Non-pigmented ciliary epithelial cell (primary cell): ENCODE data around the gene SPTBN5.

Source experiments
- DNase-seq: peaks from one replicate; pipeline ENCODE4 v3.0.0-alpha.2; 2010; ENCODE audit warnings: low read depth

Gene SPTBN5

DNA sequence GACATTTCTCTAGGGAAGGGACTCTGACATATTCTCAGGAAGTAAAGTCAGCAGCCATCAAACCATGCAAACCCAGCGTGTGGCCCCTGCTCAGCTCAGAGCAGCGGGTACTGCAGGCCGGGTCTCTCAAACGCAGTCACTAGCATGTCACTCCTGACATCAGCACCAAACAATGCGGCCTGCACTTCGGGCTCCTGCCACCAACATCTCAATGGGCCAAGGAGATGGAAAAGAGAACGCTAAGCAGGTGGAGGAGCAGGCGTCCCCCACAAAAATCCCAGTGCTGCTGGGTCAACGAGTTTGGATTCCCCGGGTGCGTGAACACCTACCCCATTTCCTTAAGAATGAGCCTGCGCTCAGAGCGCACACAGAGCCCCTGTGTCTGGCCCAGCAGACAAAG, 9.9 kb upstream of the SPTBN5 start:
- DNase-seq, result no peak

DNA sequence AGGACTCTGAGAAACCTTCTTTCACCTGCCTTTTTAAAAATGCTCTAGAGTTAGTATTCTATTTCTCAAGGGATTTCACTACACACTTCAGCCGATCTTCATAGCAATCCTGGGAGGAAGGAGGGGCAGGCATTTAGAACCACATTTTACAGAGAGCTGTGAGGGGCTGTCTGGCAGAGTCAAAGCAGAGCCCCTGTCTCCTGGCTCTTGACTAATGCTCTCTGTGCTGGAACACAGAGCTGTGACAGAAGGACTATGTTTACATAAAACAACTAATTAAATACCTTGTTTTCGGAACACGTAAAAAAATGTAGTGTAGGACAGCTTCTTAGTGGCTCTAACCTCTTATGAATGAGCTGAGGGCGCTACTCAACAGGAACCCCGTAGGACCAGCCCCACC, 7.6 kb upstream of the SPTBN5 start:
- DNase-seq, result no peak

DNA sequence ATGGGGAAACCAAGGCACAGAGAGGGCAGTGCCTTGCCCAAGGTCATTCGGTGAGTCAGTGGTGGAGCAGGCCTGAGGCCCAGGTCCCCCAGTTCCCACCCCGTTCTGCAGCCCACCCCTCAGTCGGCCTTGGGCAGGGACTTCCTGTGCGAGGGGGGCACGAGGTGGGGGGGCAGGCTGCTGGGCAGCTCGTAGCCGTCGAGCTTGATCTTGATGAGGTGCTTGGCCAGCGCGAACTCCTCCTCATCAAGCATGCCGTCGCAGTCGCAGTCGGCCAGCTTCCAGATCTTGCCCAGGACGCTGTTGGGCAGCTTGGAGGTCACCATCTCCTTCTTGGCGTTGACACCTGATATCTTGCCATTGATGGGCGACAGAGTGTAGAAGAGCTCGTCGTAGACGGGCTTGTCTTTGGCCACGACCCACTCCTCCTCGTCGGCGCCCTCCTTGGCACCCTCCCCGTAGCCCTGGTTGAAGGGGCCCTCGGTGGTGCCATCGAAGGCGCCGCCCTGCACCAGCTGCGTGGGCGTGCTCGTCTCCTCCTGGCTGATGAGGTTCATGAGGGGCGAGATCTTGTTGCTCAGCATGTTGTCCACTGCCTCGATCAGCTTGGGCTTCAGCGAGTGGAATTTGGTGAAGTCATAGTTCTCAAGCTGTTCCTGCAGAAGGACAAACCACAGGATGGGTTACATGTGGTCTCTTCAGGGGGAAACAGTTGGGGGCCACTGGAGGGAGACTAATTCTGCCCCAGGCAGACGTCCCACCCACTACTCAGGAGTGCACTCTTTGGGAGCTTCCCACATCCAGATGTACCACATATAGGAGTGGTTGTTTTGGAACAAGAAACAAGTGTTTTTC, 6.9 kb upstream of the SPTBN5 start:
- DNase-seq, result no peak

DNA sequence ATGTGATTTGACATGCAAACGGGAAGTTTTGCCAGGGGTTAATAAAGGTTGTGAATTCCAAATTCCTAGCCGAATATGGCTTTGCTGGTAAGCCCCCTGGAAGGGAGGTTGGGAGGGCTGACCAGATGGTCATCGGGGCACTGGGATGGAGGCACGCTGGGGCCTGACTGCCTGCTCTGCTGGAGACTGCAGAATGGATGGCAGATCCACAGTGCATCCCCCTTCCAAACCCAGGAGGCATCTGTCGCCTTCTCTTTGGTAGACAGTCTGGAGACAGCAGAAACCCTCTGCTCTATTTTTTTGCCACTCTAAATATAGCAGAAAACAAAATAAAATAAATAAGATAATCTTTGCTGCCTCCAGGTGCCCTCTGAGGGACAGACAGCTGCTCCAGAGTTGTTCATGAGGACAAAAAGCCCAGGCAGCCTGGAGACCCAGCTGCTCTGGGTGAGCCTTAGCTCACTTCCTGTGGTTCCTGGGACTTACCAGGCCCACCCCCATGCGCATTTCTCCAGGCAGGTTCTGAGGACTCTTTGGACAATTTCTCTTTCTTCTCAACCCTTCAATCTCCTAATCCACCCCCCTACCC, 6.1 kb upstream of the SPTBN5 start:
- no peak for DNase-seq

DNA sequence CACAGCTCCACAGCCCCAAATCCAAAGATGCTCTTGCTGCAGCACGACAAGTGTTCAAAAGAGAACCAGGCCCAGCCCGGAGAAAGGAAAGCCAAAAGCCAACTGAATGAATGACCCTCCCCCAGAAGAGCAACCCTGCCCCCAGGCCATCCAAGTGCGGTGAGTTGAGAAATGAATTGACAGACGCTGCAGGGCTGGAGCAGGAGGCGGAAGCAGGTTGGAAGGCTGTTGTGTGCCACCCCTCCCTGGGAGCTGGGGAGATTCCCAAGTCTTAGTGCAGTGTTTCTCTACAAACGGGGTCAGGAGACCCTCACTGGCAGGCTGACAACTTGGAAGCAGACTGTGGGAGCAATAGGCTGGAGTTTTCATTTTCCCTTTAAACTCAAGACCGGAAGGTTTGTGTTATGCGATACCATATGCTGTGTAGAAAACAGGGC, 3.5 kb upstream of the SPTBN5 start:
- DNase-seq, result no peak

DNA sequence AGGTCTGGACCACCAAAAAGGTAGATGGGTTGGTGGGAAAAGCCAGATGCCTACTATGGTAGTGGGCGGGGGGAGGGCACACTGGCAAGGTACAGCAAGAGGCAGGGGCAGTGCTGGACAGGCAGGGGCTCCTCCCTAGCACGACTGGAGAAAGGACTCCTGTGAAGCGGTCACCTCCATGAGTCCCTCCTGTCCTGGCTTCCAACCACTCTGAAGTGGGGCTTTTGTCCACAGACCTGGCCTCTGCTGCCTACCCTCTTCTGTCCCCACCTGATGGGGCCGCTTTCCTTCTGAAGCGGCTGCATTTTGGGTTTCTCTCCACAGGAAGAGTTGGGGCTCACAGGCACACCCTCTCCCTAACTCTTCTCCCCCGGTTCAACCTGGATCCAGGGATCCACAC, 2.7 kb upstream of the SPTBN5 start:
- DNase-seq, result no peak

DNA sequence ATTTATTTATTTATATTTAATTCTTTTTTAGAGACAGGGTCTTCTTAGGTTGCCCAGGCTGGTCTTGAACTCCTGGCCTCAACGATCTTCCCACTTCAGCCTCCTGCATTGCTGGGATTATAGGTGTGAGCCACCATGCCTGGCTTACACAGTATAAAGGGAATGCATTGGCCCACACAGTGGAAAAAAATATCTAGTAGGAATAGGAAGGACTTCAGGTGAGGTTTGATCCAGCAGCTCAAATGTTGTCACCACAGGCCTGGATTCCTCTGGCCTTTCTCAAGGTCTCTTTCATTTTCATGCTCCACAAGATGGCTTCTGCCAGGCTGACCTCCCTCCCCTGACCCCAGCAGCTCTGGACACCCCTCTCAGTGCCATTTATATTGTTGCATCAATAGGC, 2.1 kb upstream of the SPTBN5 start:
- no peak for DNase-seq

DNA sequence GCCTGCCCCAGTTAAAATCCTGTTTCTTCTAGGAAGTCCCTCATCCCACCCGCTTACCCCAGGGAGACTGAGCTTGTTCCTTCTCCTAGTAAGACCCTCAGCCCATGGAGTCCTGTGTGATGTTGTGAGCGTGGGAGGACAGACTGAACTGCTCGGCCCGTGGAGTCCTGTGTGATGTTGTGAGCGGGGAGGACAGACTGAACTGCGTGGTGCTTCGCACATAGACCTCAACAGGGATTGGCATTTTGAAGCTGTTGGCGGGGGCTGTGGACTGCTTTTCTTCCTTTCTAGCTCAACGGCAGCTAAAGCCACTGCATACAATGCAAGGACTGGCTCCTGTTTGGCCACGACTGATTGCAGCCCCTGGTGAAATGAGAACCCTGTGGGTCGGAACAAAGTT, 1.6 kb upstream of the SPTBN5 start:
- DNase-seq, result no peak

DNA sequence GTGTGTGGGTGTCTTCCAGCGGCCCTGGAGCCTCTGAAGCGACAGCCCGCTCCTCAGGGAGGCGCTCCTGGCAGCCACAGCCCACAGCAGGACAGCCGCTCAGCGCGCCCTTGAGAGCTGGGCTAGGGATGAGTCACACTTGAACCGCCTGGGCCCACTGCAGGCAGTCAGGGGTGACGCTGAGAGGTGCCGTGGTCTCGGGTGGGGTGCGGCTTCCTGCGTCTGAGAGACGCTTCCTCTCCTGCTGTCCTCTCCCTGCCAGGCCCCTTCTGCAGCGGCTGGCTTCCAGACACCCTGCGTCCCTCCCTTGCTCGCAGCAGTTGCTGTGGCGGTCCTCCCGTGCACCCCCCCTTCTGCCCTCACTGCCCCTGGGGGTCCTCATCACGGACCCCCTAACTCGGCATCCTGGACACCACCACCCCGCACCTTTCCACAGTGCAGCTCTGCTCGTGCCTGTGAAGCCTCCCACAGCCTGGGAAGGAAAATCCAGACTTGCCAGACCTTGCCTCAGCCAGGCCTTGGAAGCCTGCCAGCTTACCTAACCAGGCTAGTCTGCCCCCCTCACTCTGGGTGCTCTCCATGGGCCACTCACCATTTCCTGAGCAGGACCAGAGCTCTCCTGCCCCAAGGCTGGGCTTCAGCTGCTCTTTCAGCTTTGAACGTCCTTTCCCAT, 1.1 kb upstream of the SPTBN5 start:
- peak; percentile 44 for DNase-seq

DNA sequence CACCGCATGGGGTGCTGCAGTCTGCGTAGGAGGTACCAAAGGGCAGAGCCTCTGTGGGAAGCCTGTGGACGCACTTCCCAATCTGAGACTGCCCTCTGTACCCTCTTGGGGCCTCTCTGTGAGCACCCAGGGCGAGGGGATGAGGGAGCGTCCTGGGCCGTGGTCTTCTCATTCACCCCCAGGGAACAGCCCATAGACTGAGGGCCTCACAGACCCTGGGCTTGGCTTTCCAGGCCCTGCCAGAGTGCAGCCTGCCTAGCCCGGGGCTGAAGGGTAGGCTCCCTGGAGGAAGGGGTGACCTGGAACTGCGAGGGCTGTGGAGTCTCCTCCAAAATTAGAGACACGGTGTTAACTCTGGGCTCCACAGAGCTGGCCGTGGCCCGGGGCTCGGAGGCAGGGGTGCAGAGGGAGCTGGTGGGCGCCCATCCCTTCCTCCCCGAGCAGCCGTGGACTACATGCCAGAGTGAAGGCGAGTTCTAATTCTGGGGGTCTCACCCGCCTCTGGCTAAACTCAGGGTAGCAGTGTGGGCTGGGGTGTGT, 468 bp upstream of the SPTBN5 start:
- DNase-seq, result no peak

DNA sequence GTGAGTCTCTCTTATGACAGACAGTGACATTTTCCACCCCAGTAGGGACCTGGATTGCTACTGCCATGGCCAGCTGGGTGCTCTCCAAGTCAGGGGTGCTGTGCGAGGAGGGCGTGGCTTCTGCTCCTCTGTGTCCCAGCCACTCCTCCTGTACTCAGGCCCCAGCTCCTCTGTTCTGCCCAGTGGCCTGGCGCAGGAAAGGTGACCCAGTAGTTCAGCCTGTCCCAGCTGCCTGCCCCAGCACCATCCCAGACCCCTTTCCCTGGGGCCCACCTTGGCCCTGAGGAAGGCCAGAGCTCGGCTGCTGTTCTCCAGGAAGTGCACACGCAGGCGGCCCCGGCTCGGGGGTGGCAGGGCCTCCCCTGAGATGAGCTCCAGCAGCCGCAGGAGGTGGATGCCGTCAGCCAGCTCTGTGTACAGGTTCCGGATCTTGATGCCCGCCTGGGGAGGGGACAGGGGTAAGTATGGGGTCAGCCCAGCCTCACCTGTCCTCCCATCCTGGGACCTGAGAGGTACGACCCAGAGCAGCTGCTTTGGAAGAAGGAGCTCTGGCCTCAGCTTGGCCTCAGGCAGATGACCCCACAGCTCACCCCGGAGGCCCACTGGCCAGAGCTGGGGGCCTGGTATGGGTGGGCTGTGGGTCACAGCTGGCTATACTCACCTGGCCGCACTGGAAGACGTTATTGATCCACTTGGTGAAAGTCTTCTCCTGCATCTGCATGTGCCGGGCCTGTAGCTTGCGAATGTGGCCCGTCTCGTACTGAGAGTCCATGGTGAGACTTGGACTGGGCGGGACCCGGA, 1.0 kb downstream of the SPTBN5 start:
- no peak for DNase-seq

DNA sequence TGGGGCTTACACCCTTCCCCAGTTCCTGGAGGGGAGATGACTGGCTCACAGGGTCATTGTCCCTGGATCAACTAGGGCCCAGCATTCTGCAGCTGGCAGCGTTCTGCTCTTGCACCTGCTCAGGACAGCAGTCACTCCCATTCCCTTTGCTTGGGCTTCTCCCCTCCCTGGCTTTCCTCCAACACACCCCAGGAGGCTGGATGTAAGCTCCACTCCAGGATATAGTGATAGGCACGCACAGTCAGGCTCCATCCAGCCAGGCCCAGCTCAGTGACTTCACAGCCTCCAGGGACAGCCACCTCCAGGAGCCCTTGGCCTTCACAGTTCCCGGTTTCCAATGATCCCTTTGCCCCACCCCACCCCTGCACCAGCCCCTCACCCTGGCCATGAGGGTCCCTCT, 1.9 kb downstream of the SPTBN5 start:
- no peak for DNase-seq

DNA sequence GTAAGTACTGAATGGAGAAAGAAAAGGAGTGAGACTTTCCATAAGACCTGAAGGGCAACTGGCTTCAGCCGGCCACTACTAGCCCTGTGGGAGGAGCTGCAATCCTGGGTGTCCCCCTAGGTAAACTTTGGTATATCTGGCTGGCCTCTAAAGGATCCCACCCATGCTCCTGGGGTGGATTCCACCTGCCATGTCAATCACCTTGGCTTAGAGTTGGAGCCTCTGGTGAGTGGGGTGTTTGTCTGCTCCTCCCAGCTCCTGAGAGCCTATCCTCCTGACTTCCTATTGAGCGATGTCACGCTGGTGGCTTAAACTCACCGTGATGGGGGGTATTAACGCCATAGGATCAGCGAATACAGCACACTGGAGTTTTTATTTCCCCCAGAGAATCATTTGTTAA, 2.6 kb downstream of the SPTBN5 start:
- no peak for DNase-seq

DNA sequence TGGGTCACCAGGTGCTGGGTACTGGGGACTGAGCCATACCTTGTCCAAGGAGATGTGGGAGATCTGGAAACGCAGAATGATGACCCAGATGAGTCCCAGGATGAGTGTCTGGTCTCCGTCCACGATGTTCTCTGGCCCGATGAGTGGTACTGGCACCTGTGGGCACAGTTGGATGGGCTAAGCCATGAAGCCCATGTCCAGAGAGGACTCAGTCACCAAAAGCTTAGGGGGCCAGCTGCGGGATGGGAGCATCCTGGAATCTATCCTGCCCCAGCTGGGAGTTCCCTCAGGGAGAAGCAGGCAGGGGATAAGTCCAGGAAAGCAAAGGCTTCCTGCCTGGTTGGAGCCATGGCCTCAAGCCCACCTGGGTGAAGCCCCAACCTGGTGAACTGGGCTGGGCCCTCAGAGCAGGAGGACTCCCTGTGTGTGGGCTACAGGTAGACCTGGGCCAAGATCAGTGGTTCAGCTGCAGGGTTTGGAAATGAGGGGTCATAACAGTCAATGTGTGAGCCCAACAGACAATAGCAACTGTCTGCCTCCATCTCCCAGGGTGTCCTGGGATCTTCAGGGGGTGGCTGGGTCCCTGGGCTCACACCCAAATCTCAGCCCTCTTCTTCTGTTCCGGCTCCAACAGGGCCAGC, 3.7 kb downstream of the SPTBN5 start:
- DNase-seq, result no peak

DNA sequence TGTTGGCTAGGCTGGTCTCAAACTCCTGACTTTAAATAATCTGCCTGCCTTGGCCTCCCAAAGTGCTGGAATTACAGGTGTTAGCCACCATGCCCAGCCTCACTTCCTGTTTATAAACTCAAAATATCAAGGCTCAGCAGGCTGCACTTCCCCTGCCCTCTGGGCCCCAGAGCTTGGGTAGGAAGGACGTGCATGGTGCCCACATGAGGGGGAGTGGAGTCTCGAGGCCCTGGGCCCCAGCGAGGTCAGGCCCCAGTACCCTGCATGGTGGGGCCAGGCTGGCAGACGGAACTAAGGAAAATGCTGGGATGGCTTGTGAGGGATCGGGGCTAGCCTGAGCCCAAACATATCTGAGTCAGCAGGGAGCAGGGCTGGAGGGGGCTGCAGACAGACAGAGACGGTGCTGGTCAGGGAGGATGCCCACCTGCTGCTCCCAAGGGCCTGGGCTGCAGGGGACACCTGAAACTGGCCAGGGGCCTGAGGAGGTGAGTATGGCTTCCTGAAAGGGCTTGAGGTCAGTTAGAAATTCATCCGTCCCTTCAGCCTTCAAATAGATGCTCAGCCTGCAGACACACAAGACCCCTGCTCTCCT, 5.1 kb downstream of the SPTBN5 start:
- DNase-seq, result no peak

DNA sequence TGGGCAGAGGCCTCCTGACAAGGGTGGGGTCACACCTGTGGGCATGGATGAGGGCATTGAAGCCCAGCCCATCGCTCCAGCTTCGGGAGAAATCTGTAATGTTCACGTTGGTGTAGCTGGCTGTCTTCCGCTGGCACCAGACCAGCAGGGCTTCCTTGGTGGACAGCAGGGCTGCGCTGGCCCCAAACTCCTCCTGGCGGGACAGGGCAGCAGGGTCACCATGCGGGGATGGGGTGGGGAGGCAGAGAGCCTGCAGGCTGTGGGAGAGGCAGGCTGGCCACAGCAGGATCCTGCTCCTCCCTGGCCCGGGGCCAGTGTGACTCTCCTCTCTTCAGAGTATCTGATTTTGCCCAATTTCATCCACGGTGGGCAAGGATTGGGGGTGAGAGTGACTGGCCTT, 6.0 kb downstream of the SPTBN5 start:
- DNase-seq, result no peak

DNA sequence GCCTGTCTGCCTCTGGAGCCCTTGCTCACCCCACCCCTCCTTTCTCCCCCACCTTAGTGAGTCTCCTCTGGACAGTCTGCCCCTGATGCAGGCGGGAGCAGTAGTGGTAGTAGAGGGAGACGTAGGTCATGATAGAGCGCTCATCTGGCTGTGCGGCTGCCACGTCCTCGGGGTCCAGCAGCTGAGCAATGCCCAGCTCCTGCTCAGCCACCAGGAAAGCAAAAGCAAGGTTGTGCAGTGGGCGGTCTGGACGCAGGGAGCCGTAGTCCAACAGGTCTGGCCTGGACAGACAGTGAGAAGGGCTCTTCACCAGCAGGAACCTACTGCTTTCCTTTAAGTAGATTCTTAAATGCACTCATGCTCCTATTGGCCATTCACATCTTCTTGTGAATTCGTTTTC, 6.7 kb downstream of the SPTBN5 start:
- DNase-seq, result no peak

DNA sequence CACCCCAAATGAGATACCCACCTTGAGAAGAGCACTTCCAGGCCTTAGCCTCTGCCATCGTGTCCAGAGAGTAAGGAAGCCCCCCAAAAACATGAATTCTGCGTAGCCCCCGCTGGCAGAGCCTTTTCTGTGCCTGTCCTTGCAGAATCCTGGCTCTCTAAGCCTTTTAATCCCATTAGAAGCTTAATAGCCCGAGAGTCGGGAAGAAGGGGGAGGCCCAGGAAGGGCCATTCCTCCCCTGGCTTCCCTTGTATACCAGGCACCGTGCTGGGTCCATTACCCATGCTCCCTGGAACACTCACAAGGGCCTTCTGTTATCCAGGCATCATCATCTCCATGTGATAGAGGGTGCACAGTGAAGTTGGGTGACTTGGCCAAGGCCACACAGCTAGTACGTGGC, 7.1 kb downstream of the SPTBN5 start:
- DNase-seq, result no peak

DNA sequence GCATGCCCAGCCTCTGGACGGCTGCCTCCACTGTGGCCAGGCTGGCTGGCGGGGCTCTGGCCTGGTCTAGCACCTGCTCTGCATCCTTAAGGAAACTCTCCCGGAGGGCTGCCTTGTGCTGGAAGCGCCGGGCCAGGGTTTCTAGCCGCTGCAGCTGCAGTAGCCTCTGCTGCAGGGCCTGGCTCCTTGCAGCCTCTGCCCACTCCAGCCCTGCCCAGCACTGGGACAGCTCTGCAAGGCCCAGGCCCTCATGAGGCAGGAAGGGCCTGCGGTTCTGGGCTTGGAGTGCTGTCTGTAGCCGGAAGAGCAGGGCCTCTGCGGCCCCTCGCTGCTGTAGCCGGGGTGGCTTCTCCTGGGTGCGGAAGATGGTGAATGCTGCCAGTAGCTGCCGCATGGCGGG, 8.0 kb downstream of the SPTBN5 start:
- DNase-seq, result no peak

DNA sequence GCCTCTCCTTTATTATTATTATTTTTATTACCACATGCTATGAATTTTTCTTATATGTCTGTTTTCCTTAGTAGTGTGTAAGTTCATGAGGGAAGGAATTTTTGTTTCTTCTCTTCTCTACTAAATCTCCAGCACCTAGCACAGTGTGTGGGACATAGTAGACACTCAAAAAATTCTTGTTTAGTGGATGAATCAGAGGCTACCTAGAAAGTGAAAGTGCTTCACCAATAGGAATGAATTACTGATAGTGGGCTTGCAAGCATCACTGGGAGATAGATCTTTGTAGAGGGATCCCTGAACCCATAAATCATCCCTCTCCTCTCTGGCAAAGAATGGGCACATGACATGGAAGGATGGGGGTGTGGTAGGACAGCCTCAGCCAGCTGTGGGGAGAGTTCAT, 8.5 kb downstream of the SPTBN5 start:
- DNase-seq, result no peak

DNA sequence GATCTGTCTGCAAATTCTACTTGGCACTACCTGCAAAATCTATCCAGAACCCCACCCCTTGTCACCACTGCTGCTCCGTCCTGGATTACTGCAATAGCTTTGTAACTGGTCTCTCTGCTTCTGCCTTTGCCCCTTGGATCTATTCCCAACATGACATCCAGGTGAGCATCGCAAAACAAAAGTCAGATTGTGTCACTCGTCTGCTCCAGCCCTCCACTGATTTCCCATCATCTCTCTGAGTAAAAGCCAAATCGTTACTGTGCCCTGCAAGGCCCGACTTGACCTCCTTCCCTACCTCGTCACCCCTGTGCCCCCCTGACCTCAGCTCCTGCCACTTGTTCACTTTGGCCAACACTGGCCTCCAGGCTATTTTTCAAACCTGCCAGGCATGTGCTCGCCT, 9.4 kb downstream of the SPTBN5 start:
- DNase-seq, result no peak

DNA sequence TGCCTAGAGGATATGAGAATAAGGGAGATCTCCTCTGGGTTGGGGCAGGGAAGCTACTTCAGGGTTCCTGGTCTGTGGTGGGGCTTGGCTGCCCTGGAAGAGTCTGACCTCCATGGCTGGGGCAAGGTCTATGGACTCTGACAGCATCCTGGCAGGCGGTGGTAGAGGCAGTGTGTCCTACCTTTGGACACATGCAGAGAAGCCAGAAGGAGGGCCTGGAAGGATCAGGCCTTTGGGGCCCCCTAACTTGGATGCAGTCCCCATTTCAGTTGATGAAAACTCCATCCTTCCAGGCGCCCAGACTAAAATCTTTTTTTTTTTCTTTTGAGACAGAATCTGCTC, 10.4 kb downstream of the SPTBN5 start:
- no peak for DNase-seq
